Chondrocyte (in vitro differentiated cells): Measurements from ENCODE around the gene PTPN7. TPM values are rescaled to one million over a fixed set of nuclear protein-coding genes. Genes with fewer than 3 reads are reported as not detected.

ENCODE experiments used
- DNase-seq: peaks from one replicate; pipeline ENCODE4 v3.0.0; 2021; ENCODE audit warnings: mixed read lengths, low spot score
- H3K27ac Mint-ChIP-seq: one replicate; pipeline ENCODE4 v1.8.0; 2021; ENCODE audit warnings: mild to moderate bottlenecking, moderate library complexity, mixed read lengths; ENCODE audit not compliant: unreplicated experiment
- H3K27me3 Mint-ChIP-seq: 2 replicates; pipeline ENCODE4 v1.8.0; 2021; ENCODE audit warnings: low read depth, mixed read lengths
- H3K36me3 Mint-ChIP-seq: 2 replicates; pipeline ENCODE4 v1.8.0; 2021; ENCODE audit warnings: low read depth, mixed read lengths
- H3K4me1 Mint-ChIP-seq: 2 replicates; pipeline ENCODE4 v1.8.0; 2021; ENCODE audit warnings: low read depth, mild to moderate bottlenecking, mixed read lengths
- H3K4me3 Mint-ChIP-seq: one replicate; pipeline ENCODE4 v1.8.0; 2021; ENCODE audit warnings: mild to moderate bottlenecking, moderate library complexity, mixed read lengths; ENCODE audit not compliant: unreplicated experiment
- H3K9me3 Mint-ChIP-seq: 2 replicates; pipeline ENCODE4 v1.8.0; 2021; ENCODE audit warnings: low read depth, mixed read lengths
- CTCF ChIP-seq: fragments of 200-600 bp; sonication (generic); IDR thresholded peaks from 2 replicates; pipeline ENCODE4 v1.5.0; 2021; ENCODE audit warnings: antibody characterized with exemption, mild to moderate bottlenecking, moderate library complexity
- total RNA-seq: library from RNA; stranded (reverse); gene quantifications from 3 replicates; pipeline ENCODE4 v1.2.1, GENCODE V29; 2021

PTPN7 gene
- total RNA-seq, 1 donor from 2014 or later: not detected

- Mint-ChIP-seq H3K4me3 (no peak overlapping the region), H3K27ac (no peak overlapping the region)
- no peak for DNase-seq
Measured at GRCh38 chr1:202162418-202163280, 2.2 kb upstream of the PTPN7 start.

DNA sequence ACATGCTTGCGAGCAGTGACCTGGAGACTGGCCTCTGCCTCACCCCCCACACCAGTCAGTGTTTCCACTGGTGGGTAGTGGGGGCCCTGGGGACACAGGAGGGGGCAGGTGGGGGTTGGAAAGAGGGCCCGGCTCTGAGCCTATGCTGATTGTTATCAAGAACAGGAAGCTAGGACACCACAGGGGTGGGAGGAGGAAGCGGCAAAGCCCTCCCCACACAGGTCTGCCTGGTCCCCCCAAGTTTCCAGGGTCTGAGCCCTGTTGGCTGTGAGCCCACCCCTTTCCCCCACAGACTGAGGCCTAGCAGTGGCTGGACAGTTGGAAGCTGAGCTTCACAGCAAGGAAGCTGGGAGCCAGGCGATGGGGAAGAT lies 1.6 kb upstream of the PTPN7 start:
- Mint-ChIP-seq H3K4me1 (peaks cover 4% of the 10 kb centered on the region), H3K27ac (no peak overlapping the region), H3K4me3 (no peak overlapping the region), H3K36me3 (no peaks in the 10 kb centered on the region), H3K9me3 (no peaks in the 10 kb centered on the region), H3K27me3 (peaks cover 4% of the 10 kb centered on the region)
- DNase-seq: no peak
- no peak for TF ChIP-seq CTCF

More at GRCh38 chr1:202162418-202163280, 2.2 kb upstream of the PTPN7 start:
- Mint-ChIP-seq H3K9me3 (no peaks in the 10 kb centered on the region), H3K27me3 (peaks cover 4% of the 10 kb centered on the region), H3K36me3 (no peaks in the 10 kb centered on the region), H3K4me1 (peaks cover 4% of the 10 kb centered on the region)
- no peak for TF ChIP-seq CTCF

DNA sequence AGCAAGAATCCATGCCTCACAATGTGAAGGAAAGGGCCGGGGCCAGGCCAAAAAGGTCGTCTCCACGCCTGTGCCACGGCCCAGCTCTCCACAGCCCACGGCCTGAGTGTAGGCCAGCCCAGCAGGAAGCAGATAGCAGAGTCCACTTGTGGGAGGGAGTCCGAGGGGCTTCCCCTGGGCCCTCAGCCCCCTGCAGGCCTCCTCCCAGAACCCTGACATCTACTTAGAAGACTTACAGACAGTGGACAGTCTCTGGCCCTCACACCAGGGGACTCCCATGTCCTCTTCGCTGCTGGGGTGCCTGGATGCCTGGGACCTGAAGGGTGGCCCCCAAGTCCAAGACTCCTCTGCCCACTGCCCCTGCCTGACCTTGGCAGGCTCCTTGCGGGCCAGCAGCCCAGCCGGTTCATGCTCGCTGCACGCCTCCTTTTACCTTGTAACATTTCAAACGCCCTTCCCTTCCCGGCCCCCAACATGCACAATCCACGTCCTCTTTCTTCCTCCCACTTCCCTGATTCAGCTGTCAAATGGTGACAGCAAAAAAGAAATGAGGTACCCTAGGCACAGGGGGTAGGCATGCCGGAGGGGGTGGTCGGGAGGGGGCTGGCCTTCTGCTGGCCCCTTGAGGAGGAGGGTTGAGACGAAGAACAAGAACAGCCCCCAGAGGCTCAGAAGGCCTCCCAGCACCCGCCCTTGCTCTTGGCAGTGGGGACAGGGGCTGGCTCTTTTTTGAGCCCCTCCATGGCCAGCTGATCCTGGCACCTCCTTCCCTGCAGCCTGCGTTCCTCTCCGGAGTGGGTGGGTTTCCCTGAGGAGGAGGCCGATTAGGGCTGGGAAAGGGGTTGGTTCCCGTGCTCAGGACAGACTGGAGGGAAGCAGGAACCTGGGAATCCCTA lies 997 bp upstream of the PTPN7 start:
- Mint-ChIP-seq H3K4me3 (no peak overlapping the region), H3K9me3 (no peaks in the 10 kb centered on the region), H3K4me1 (peaks cover 4% of the 10 kb centered on the region), H3K36me3 (no peaks in the 10 kb centered on the region), H3K27ac (no peak overlapping the region), H3K27me3 (peaks cover 4% of the 10 kb centered on the region)
- TF ChIP-seq CTCF: no peak
- DNase-seq: no peak

DNA sequence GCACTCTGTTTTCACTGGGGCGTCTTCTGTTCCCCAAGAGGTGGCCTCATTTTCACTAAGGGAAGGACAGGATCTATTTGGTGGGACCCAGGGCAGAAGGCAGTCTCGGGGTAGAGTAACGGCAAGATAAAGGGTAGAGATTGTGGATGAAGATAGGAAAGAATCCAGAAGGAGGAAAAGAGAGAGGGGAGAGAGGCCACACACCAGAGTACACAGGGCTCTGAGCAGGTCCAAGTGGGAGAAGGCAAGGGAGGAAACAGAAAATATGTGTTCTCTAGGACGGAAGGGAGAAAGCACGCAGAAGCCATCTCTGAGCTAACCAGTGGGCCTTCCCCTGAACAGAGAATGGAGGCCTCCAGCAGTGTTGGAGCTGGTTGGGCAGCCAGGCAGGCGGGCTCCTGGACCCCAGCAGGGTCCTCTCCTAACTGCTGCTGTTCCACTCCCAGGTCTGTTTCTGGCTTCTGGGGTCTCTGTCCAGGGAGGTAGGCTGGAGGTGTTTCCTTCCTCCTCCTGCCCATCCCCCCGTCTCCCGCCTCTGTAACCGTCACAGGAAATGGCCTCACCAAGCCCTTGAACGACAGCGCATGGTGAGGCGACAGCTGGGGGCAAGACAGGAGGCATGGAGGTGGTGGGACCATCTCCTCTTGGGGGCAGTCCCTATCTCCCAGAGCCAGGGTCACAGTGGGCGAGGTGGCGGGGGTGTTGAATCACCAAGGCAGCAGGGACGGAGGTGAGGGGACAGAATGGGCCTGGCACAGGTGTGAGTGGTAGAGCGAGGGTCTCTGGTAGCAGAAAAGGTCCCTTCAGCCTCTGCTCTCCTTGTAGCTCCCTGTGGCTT lies 649 bp downstream of the PTPN7 start:
- Mint-ChIP-seq H3K27me3 (peaks cover 4% of the 10 kb centered on the region), H3K9me3 (no peaks in the 10 kb centered on the region), H3K27ac (no peak overlapping the region), H3K4me1 (peaks cover 12% of the 10 kb centered on the region), H3K36me3 (no peaks in the 10 kb centered on the region), H3K4me3 (no peak overlapping the region)
- no peak for DNase-seq
- no peak for TF ChIP-seq CTCF
